HG03135 (cell line): ENCODE results near the gene INTS15.

Experiments used
- ATAC-seq: cut with Tn5 transposase; IDR thresholded peaks from one replicate; pipeline ENCODE4 v1.9.1; 2021; ENCODE audit warnings: mild to moderate bottlenecking, moderate library complexity; ENCODE audit not compliant: unreplicated experiment

INTS15 gene

DNA sequence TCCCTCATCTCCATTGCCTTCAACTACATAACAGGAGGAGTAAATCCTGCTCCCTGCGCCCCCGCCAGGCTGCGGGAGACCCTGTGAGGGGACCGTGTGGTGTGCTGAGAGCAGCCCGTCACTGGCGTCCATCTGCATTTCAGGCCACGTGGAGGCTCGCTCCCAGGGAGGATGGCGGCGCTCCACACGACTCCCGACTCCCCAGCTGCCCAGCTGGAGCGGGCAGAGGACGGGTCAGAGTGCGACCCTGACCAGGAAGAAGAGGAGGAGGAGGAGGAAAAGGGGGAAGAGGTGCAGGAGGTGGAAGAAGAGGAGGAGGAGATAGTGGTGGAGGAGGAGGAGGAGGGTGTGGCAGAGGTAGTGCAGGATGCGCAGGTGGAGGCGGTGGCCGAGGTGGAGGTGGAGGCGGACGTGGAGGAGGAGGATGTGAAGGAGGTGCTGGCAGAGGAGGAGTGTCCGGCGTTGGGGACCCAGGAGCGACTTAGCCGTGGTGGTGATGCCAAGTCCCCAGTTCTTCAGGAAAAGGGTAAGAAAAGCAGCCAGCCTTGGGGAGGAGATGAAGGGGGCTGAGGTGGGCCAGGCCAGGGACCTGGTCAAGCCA lies 52.5 kb downstream of the INTS15 start:
- ATAC-seq, result no peak

DNA sequence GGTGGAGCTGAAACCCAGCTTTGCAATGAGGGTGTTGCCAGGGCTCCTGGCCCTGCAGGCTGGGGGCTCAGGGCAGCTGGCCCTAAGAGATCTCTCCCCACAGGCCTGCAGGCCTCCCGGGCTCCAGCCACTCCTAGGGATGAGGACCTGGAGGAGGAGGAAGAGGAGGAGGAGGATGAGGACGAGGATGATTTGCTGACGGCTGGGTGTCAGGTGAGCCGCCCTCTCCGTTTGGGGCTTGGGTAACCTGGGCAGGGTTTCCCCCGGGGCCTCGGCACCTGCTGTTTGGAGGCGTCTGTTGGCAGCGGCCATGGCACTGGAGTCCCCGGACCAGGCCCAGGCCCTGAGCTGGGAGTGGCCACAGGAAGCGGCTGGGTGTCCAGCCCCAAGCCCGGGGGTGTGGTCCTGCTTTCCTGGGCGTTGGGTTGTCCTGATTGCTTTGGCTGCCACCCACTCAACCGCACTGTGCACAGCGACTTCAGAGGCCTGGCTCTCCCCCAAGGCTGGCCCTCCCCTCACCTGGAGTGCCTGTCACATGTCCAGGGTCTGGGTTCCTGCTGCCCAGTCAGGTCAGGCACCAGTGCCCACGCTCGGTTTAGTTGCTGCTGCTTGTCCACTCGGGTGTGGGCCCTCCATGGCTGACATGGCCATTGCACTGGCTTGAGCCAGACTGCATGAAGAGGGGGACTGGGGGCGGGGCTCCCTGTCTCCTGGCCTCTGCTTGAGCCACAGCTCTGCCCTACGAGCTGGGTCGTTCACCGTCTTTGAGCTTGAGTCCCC lies 53.2 kb downstream of the INTS15 start:
- no peak for ATAC-seq

DNA sequence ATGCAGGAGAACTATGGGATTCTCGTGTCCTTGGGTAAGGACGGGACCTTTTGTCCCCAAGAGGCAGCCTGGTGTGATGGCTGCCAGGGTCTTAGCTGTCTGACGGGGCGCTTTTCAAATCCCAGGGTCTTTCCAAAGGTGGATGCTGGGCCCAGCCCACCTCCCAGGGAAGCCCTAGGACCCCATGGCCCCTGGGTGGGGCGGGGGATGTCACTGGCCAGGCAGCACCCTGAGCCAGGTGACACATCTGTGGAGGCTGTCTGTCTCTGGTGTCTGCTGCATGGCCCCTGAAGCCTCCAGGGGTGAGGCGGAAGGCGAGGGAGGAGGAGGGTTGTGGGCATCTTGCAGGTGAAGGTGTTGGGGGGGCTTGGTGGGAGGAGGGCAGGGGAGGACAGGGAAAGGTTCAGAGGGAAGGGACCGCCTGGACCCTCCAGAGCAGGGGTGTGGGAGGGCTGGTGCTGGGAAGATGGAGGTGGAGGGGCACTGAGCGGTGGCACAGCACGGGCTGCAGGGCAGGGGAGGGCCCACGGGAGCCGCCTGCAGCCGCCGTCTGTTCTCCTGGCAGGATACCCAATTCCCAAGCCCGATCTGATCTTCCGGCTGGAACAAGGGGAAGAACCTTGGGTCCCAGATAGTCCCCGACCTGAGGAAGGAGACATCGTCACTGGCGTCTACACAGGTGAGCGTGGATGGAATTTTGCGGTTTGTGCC lies 54.2 kb downstream of the INTS15 start:
- no peak for ATAC-seq

DNA sequence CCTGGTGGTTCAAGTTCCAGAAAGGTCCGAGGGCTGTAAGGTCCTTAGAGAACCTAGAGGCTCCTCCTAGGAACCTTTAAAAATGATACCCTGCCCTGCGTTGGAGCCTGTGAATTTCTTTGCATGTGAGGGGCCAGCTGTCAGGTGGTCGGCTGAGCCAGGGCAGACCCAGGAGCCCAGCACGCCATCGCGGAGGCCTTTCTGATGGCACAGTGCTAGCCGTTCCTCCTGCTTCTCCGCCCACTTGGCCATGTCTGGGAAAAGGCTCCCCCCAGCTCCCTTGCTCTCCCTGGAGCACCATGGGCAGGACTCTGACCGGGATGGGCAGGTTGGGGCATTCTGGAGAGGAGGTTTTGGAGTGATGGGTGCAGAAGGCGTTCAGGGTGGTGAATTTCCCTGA lies 54.9 kb downstream of the INTS15 start:
- ATAC-seq, result no peak

DNA sequence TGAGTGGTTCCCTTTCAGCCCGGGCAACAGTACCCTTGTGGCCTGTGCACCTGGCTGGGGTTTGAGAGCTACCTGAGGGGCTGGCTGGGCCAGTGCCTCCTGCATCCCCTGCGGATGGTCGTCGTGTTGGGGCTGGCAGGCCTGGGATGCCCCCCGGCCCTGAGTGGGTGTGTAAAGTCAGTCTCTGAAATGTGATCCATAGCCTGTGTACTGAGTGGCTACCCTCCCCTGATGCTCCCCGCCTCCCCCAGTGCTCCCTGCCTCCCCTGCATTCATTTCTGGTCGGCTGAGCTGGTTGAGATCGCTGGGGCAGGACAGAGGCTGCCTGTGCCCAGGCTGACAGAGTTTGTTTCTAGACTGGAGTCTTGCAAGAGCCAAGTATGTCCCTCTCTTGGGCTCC lies 56.6 kb downstream of the INTS15 start:
- no peak for ATAC-seq

DNA sequence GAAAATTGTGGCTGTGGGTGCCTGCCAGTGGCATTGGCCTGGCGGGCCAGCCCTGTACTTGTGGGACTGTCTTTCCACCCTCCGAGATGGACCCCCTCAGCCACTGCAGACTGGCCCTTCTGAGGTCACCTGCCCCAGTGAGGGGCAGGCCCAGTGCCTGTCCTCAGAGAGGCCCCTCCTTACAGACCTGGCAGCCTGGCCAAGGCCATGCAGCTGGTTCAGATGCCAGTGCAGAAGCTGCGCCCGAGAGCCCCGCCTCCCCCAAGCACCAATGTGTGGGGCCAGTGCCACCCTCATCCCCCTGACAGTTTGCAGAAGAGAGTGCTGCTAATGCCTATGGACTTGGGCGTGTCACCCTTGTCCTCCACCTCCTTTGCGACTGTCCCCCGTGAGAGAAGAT lies 57.3 kb downstream of the INTS15 start:
- ATAC-seq, result no peak

DNA sequence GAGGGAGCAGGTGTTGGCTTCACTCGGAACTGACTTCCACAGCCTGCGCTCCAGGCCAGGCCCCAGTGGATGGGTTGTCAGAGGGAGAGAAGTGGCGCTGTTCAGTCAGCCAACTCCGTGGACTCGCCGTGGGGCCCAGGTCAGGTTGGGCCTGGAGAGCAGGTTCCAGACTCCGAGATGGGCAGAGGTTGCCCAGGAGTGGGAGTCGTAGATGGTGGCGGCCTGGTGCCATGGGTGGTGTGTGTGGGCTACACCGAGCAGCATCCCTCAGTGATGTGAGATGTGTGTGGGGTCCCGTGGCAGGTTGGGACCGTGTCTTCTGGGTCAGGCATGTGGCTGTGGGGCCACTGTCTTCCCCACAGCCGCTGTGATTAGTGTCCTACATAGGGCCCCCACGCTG lies 57.7 kb downstream of the INTS15 start:
- no peak for ATAC-seq

DNA sequence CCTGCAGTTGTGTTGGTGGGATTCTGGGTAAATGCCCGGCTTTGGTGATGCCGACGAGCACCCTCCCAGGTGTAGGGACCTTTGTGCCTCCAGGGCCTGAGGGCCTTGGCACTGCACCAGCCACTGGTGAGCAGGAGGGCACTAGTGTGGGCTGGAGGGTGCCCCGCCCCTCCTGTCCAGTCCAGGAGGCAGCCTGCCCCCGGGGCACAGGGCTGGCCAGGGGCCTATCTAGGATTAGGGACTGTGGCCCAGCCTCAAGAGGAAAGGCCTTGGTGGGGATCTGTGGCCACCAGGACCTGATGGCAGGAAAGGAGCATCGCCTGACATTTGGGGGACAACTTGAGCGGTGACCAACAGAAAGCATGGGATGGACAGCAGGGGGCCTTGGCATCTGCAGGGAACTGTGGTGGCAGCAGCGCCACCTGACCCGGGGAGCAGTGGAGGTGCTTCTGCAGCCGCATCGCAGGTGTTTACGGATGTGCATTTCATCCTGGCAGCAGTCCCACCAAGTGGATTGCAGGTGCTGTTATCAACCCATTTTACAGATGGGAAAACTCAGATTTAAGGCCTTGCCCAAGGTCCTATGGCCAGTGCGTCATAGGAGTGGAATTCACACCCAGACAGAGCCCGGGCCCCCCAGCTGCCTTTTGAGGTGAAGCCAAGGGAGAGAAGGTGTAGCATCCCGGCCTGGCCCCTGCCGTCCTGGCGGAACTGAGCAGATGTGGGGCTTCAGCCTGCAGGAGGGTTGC lies 58.4 kb downstream of the INTS15 start:
- ATAC-seq, result no peak

DNA sequence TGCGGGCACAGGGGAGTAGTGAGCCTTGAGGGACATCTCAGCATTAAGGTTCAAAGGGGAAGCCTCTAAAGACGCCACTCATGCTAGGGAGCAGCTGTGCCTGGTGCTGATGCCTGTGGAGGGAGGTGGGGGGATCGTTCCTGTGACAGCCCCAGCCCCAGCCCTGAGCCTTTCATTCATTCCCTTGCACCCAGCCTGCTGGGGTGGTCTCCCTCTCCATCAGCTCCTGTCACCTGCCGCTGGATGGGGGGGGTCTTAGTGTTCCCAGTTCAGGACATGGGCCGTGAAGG lies 58.9 kb downstream of the INTS15 start:
- ATAC-seq, result no peak

DNA sequence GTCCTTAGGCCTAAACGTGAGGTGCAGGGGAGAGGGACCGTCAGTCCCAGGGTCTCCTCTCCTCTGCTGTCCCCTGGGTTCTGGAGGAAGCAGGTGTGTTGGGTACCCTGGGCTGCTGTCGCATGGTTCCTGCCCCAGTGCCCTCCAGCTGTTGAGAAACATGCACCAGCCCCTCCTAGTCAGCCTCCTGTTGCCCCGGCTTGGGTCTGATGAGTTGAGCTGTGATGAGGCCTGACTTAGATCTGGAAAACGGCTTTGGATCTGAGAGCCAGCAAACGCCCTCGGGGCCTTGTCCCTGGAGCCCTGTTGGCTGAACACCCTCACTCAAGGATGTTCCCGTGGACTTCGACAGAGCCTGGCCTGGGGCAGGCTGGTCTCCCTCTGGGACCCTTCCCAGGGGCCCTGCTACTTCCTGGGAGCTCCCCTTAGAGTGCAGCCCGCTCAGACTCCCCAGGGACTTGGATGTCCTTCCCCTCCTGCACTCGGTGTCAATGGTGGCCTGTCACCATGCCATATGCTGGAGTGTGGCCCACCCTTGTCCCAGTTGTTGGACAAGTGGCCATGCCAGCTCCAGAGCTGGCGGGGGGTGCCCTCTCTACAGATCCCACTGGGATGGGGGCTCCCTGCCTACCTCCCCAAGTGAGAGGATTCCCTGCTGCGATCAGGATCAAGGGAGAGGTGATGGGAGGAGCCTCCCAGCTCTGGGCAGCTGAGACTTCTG lies 59.6 kb downstream of the INTS15 start:
- no peak for ATAC-seq

DNA sequence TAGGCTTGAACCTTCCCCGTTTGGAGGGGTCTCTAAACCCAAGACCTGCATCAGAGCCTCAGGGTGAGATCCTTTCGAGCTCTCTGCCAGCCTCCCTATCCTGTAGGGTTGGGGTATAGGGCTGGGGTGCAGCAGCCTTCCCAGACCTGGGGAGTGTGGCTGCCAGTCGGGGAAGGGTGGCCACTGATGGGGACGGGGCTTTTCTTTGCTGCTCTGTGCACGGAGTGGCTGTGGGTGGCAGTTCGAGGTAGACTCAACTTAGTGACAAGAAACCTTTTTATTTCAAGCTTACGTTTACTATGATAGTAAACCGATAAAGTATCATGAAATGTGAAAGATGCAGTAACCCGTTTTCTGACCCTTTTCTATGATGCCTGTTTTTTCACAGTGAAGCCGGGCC lies 60.3 kb downstream of the INTS15 start:
- no peak for ATAC-seq

DNA sequence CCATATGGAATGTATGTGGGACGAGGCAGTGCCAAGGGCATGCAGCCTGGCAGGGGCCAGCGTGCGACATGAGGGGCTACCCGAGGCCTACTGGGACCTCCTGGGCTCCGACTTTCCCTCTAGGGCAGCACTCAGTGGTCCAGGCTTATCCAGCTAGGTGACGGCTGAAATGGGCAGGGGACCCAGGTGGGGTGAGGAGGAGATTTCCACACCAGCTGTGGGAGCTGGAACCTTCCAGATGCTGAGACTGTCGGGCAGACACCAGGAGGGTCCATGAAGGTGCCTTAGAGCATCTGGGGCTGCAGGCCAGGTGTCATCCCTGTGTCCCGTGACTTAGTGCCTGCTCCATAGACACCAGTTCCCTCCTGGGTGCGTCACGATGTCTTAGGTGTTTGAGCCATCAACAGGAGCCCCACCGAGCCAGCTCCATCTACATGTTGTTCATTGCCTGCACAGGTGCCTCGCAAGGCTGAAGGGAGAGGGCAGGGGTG lies 60.7 kb downstream of the INTS15 start:
- ATAC-seq, result no peak

DNA sequence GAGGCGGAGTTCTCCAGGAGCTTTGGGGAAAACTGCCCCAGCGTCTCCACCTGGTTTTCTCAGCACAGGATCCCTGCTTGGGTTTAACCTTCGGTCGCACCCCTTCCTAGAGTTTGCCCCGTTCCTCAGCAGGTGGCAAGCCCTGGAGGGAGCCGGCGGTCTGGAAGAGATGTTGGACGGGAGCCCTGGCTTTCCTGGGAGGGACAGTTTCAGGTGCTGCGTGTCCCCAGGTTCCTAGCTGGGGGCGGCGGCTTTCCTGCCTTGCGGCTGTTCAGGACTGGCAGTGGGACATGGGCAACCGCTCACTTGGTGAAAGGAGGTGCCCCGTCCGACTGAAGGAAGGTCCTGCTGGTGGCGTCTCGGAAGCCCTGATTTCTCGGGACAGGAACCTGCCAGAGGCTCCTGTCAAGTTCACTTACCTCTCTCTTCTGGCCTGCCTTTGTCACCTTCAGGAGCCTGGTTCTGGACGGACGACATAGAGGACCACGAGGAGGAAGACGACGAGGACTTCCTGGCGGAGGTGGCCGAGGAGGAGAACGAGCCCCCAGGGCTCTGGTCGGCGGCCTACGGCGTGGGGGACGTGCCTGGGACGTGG lies 62.1 kb downstream of the INTS15 start:
- no peak for ATAC-seq

DNA sequence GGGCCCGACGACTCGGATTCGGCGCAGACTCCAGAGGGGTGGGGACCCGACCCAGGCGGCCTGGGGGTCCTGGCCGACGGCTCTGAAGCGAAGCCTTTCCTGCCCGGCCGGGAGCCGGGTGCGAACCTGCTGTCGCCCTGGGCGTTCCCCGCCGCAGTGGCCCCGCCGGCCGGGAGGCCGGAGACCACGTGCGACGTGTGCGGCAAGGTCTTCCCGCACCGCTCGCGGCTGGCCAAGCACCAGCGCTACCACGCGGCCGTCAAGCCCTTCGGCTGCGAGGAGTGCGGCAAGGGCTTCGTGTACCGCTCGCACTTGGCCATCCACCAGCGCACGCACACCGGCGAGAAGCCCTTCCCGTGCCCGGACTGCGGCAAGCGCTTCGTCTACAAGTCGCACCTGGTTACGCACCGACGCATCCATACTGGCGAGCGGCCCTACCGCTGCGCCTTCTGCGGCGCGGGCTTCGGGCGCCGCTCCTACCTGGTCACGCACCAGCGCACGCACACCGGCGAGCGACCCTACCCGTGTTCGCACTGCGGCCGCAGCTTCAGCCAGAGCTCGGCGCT lies 62.7 kb downstream of the INTS15 start:
- ATAC-seq, result no peak

DNA sequence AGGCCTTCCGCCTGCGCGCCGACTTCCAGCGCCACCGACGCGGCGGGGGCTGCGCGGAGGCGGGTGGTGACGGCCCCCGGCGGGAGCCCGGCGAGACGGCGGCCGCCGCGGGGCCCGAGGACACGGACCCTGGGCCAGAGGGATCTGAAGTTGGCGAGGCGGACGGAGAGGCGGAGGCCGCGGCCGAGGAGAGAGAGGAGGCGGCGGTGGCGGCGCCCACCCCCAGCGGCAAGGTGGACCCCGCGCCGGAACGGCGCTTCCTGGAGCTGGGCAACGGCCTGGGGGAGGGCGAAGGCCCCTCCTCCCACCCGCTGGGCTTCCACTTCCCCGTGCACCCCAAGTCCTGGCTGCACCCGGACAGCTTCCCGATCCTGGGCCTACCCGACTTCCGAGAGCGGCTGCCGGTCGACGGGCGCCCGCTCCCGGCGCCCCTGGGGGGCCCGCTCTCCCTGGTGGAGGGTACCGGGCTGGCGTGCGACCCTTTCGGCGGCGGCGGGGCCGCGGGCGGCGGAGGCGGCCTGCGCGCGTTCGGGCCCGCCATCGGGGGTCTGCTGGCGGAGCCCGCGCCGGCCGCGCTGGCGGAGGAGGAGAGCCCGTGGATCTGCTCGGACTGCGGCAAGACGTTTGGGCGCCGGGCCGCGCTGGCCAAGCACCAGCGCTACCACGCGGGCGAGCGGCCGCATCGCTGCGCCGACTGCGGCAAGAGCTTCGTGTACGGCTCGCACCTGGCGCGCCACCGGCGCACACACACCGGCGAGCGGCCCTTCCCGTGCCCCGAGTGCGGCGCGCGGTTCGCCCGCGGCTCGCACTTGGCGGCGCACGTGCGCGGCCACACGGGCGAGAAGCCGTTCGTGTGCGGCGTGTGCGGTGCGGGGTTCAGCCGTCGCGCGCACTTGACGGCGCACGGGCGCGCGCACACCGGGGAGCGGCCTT lies 63.5 kb downstream of the INTS15 start:
- no peak for ATAC-seq

DNA sequence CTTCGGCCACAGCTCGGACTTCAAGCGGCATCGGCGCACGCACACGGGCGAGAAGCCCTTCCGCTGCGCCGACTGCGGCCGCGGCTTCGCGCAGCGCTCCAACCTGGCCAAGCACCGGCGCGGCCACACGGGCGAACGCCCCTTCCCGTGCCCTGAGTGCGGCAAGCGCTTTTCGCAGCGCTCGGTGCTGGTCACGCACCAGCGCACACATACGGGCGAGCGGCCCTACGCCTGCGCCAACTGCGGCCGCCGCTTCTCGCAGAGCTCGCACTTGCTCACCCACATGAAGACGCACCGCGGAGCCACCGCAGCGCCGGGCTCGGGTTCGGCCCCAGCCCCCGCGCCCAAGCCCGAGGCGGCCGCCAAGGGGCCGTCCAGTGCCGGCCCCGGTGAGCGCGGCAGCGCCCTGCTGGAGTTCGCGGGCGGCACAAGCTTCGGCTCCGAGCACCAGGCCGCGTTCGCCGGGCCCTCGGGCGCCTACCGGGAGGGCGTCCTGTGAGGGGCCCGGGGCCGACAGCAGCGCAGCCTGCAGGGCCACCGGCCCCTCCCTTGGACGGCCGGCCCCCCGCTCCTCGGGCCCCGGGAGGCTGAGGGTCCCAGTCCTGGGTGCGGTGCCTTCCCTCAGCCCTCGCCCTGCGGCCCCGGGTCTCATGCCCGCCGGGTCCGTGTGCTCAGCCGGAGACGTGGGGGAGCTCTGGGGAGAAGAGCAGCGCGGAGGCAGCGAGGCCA lies 64.5 kb downstream of the INTS15 start:
- no peak for ATAC-seq

DNA sequence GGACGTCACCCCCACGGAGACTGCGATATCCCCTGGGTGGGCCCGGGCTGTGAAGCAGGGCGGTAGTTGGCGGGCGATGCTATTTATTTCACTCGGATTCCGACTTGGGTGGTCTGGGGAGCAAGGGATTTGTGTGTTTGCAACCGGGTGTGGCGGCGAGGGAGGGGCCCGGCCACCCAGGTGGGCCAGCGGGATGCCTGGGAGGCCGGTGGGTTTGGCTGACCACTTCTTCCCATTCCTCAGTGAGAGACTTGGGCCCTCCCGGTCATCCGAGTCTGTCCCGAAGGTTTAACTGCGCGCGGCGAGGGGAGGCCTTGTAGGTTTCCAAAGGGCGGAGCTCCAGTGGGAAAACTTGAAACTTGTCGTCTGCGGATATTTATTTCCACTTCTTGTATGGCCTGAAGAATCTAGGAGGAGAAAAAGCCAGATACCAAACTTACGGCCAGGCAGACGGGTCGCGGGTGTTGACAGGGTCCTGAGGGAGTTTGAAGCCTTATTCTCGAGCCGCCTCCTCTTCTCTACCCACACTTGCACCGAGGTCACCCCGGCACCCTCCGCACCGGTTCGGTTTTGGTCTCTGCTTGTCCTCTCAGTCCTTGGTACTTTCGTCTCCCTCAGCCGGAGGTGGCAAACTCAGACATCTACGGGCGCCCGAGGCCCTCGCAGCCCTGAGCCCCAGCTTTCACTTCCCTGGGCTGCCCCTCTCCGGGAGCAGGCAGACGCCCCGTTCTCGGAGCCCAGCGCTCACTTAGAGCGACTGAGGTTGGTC lies 65.2 kb downstream of the INTS15 start:
- ATAC-seq, result no peak
